Activated naive CD8-positive, alpha-beta T cell treated with anti-CD3 and anti-CD28 coated beads for 36 hours (primary cell): ENCODE data around the gene ADGRA3. TPM values are rescaled to one million over a fixed set of nuclear protein-coding genes. Genes with fewer than 3 reads are reported as not detected.
"Not testable (repeated sequence)": the region's sequence is repeated elsewhere in the genome, so short reads cannot be mapped to it uniquely, and the experiment has no call there.

Experiments used
- DNase-seq: peaks from one replicate; pipeline ENCODE4 v3.0.0; 2021
- H3K27ac Mint-ChIP-seq: one replicate; pipeline ENCODE4 v1.8.0; 2022; ENCODE audit warnings: mild to moderate bottlenecking, moderate library complexity, mixed read lengths
- H3K27me3 Mint-ChIP-seq: one replicate; pipeline ENCODE4 v1.8.0; 2022; ENCODE audit warnings: mild to moderate bottlenecking, mixed read lengths
- H3K36me3 Mint-ChIP-seq: one replicate; pipeline ENCODE4 v1.8.0; 2021; ENCODE audit warnings: mild to moderate bottlenecking, mixed read lengths
- H3K4me1 Mint-ChIP-seq: one replicate; pipeline ENCODE4 v1.8.0; 2021; ENCODE audit warnings: mixed read lengths
- H3K4me3 Mint-ChIP-seq: one replicate; pipeline ENCODE4 v1.8.0; 2022; ENCODE audit warnings: mild to moderate bottlenecking, moderate library complexity, mixed read lengths
- H3K9me3 Mint-ChIP-seq: one replicate; pipeline ENCODE4 v1.8.0; 2022; ENCODE audit warnings: mixed read lengths
- total RNA-seq, 2 experiments: library from RNA; stranded (reverse); gene quantifications; one replicate each; pipeline ENCODE4 v1.2.3, GENCODE V29; 2021

The ADGRA3 gene
- total RNA-seq, 2 experiments from 2014 or later = 12.0 to 13.8 TPM

- Mint-ChIP-seq H3K27ac (no peak overlapping the region), H3K4me3 (no peak overlapping the region), H3K4me1 (peaks cover 5% of the 10 kb centered on the region), H3K9me3 (no peaks in the 10 kb centered on the region), H3K27me3 (no peaks in the 10 kb centered on the region), H3K36me3 (peaks cover 8% of the 10 kb centered on the region)
- DNase-seq = no peak
Observed at GRCh38 chr4:22413471-22413870, 102.4 kb downstream of the ADGRA3 start.

GRCh38 chr4:22412013-22412412 is 103.9 kb downstream of the ADGRA3 start:
- Mint-ChIP-seq H3K27ac (no peak overlapping the region), H3K4me3 (no peak overlapping the region), H3K9me3 (no peaks in the 10 kb centered on the region), H3K27me3 (no peaks in the 10 kb centered on the region), H3K36me3 (peaks cover 2% of the 10 kb centered on the region), H3K4me1 (no peaks in the 10 kb centered on the region)
- no peak for DNase-seq

GRCh38 chr4:22410645-22411247 is 105.1 kb downstream of the ADGRA3 start:
- H3K9me3 Mint-ChIP-seq = no peaks in the 10 kb centered on the region
- no peaks in the 10 kb centered on the region for H3K4me1 Mint-ChIP-seq
- no peak overlapping the region for H3K4me3 Mint-ChIP-seq
- no peak for DNase-seq
- H3K27me3 Mint-ChIP-seq = no peaks in the 10 kb centered on the region
- no peak overlapping the region for H3K27ac Mint-ChIP-seq
- peaks cover 4% of the 10 kb centered on the region for H3K36me3 Mint-ChIP-seq

- Mint-ChIP-seq H3K4me3 (no peak overlapping the region), H3K27ac (no peak overlapping the region), H3K4me1 (no peaks in the 10 kb centered on the region), H3K9me3 (no peaks in the 10 kb centered on the region), H3K36me3 (peaks cover 5% of the 10 kb centered on the region), H3K27me3 (no peaks in the 10 kb centered on the region)
- DNase-seq = no peak
Observed at GRCh38 chr4:22408474-22408873, 107.4 kb downstream of the ADGRA3 start.

- H3K9me3 Mint-ChIP-seq = no peaks in the 10 kb centered on the region
- no peak overlapping the region for H3K4me3 Mint-ChIP-seq
- H3K36me3 Mint-ChIP-seq = peaks cover 7% of the 10 kb centered on the region
- H3K27me3 Mint-ChIP-seq = no peaks in the 10 kb centered on the region
- no peak for DNase-seq
- no peak overlapping the region for H3K27ac Mint-ChIP-seq
- no peaks in the 10 kb centered on the region for H3K4me1 Mint-ChIP-seq
Observed at GRCh38 chr4:22407361-22407760, 108.5 kb downstream of the ADGRA3 start.

GRCh38 chr4:22398671-22399070 is 117.2 kb downstream of the ADGRA3 start:
- Mint-ChIP-seq H3K4me3 (no peak overlapping the region), H3K27ac (no peak overlapping the region), H3K36me3 (peaks cover 25% of the 10 kb centered on the region), H3K4me1 (peaks cover 5% of the 10 kb centered on the region), H3K27me3 (no peaks in the 10 kb centered on the region), H3K9me3 (peaks cover 3% of the 10 kb centered on the region)
- DNase-seq = no peak

GRCh38 chr4:22391551-22391950 is 124.3 kb downstream of the ADGRA3 start:
- Mint-ChIP-seq H3K27ac (no peak overlapping the region), H3K27me3 (no peaks in the 10 kb centered on the region), H3K4me1 (no peaks in the 10 kb centered on the region), H3K36me3 (peaks cover 8% of the 10 kb centered on the region), H3K4me3 (no peak overlapping the region), H3K9me3 (no peaks in the 10 kb centered on the region)
- DNase-seq = no peak

GRCh38 chr4:22389240-22389870 is 126.5 kb downstream of the ADGRA3 start:
- Mint-ChIP-seq H3K27ac (no peak overlapping the region), H3K36me3 (peaks cover 15% of the 10 kb centered on the region), H3K9me3 (no peaks in the 10 kb centered on the region), H3K4me3 (no peak overlapping the region), H3K4me1 (peaks cover 6% of the 10 kb centered on the region), H3K27me3 (no peaks in the 10 kb centered on the region)
- peak; percentile 21 for DNase-seq

GRCh38 chr4:22385611-22386011 is 130.3 kb downstream of the ADGRA3 start:
- Mint-ChIP-seq H3K4me3 (no peak overlapping the region), H3K27ac (no peak overlapping the region), H3K36me3 (peaks cover 27% of the 10 kb centered on the region), H3K4me1 (peaks cover 6% of the 10 kb centered on the region), H3K9me3 (no peaks in the 10 kb centered on the region), H3K27me3 (no peaks in the 10 kb centered on the region)
- DNase-seq = no peak

- no peak overlapping the region for H3K4me3 Mint-ChIP-seq
- no peak overlapping the region for H3K27ac Mint-ChIP-seq
- H3K27me3 Mint-ChIP-seq = no peaks in the 10 kb centered on the region
- H3K36me3 Mint-ChIP-seq = peaks cover 27% of the 10 kb centered on the region
- DNase-seq = no peak
- H3K4me1 Mint-ChIP-seq = peaks cover 6% of the 10 kb centered on the region
- no peaks in the 10 kb centered on the region for H3K9me3 Mint-ChIP-seq
Observed at GRCh38 chr4:22384154-22384553, 131.7 kb downstream of the ADGRA3 start.

GRCh38 chr4:22382216-22382615 is 133.7 kb downstream of the ADGRA3 start:
- not testable (repeated sequence) for DNase-seq, H3K9me3 Mint-ChIP-seq, H3K27ac Mint-ChIP-seq, H3K27me3 Mint-ChIP-seq, H3K4me1 Mint-ChIP-seq, H3K4me3 Mint-ChIP-seq
- H3K36me3 Mint-ChIP-seq = peaks cover 22% of the 10 kb centered on the region

- no peak for DNase-seq
- Mint-ChIP-seq H3K4me3 (no peak overlapping the region), H3K27me3 (no peaks in the 10 kb centered on the region), H3K36me3 (no peaks in the 10 kb centered on the region), H3K27ac (no peak overlapping the region), H3K4me1 (no peaks in the 10 kb centered on the region), H3K9me3 (peaks cover 2% of the 10 kb centered on the region)
Observed at GRCh38 chr4:22372986-22373385, 142.9 kb downstream of the ADGRA3 start.

- no peaks in the 10 kb centered on the region for H3K4me1 Mint-ChIP-seq
- no peak overlapping the region for H3K4me3 Mint-ChIP-seq
- peaks cover 2% of the 10 kb centered on the region for H3K9me3 Mint-ChIP-seq
- H3K27me3 Mint-ChIP-seq = no peaks in the 10 kb centered on the region
- DNase-seq = no peak
- no peak overlapping the region for H3K27ac Mint-ChIP-seq
- H3K36me3 Mint-ChIP-seq = no peaks in the 10 kb centered on the region
Observed at GRCh38 chr4:22369901-22370562, 145.8 kb downstream of the ADGRA3 start.

- DNase-seq = no peak
- Mint-ChIP-seq H3K27me3 (no peaks in the 10 kb centered on the region), H3K4me1 (no peaks in the 10 kb centered on the region), H3K36me3 (no peaks in the 10 kb centered on the region), H3K9me3 (no peaks in the 10 kb centered on the region), H3K27ac (no peak overlapping the region), H3K4me3 (no peak overlapping the region)
Observed at GRCh38 chr4:22363787-22364186, 152.1 kb downstream of the ADGRA3 start.

GRCh38 chr4:22363036-22363435 is 152.8 kb downstream of the ADGRA3 start:
- Mint-ChIP-seq H3K27ac (no peak overlapping the region), H3K36me3 (no peaks in the 10 kb centered on the region), H3K9me3 (no peaks in the 10 kb centered on the region), H3K4me1 (no peaks in the 10 kb centered on the region), H3K27me3 (no peaks in the 10 kb centered on the region), H3K4me3 (no peak overlapping the region)
- no peak for DNase-seq
